A673 (cell line): ENCODE data around the gene FBXO17. TPM values are rescaled to one million over a fixed set of nuclear protein-coding genes. Genes with fewer than 3 reads are reported as not detected.
"Not testable (repeated sequence)": the region's sequence is repeated elsewhere in the genome, so short reads cannot be mapped to it uniquely, and the experiment has no call there.

Experiments used
- BruUV-seq: library from RNA; stranded (reverse); fragments of 400-500 nt; replicated peaks from 2 replicates; lab custom pipeline; 2021; lab: Mats Ljungman, UMichigan
- CTCF ChIA-PET: fragments of 300-600 bp; sonication (Branson Sonifier 250); formaldehyde crosslinking; loops from one replicate; lab custom pipeline; 2022; ENCODE audit warnings: antibody characterized with exemption; lab: Charles Lee
- POLR2A ChIA-PET: fragments of 300-600 bp; sonication (Branson Sonifier 250); formaldehyde crosslinking; loops from one replicate; lab custom pipeline; 2022; ENCODE audit warnings: antibody characterized with exemption; ENCODE audit not compliant: low non-redundant PET; lab: Charles Lee
- DNase-seq: peaks from one replicate; pipeline ENCODE4 v3.0.0-alpha.2; 2015; ENCODE audit warnings: low spot score
- H3K27ac ChIP-seq: fragments of 200-600 bp; sonication (generic); 2 replicates; pipeline ENCODE4 v1.5.1; 2016; ENCODE audit warnings: mixed run types, low read depth, mild to moderate bottlenecking, mixed read lengths, antibody characterized with exemption, low read length; ENCODE audit not compliant: poor library complexity, severe bottlenecking
- H3K27me3 ChIP-seq: fragments of 200-600 bp; sonication (generic); replicated peaks from 2 replicates; pipeline ENCODE4 v1.6.1; 2017; ENCODE audit warnings: mixed run types, low read depth, mild to moderate bottlenecking, mixed read lengths, antibody characterized with exemption, low read length; ENCODE audit not compliant: insufficient read depth, poor library complexity
- H3K36me3 ChIP-seq: fragments of 200-600 bp; sonication (generic); 2 replicates; pipeline ENCODE4 v1.6.1; 2016; ENCODE audit warnings: mixed run types, mild to moderate bottlenecking, mixed read lengths, antibody characterized with exemption, low read length; ENCODE audit not compliant: insufficient read depth, poor library complexity, severe bottlenecking
- H3K4me1 ChIP-seq: fragments of 200-600 bp; sonication (generic); 2 replicates; pipeline ENCODE4 v1.6.1; 2017; ENCODE audit warnings: mixed run types, mild to moderate bottlenecking, mixed read lengths, antibody characterized with exemption, low read length; ENCODE audit not compliant: insufficient read depth, poor library complexity, severe bottlenecking
- H3K4me3 ChIP-seq: fragments of 200-600 bp; sonication (generic); 2 replicates; pipeline ENCODE4 v1.5.1; 2016; ENCODE audit warnings: low read depth, mixed run types, mild to moderate bottlenecking, mixed read lengths, low read length; ENCODE audit not compliant: poor library complexity, severe bottlenecking
- H3K9me3 ChIP-seq: fragments of 200-600 bp; sonication (generic); 2 replicates; pipeline ENCODE4 v1.6.1; 2016; ENCODE audit warnings: mixed run types, low read depth, mild to moderate bottlenecking, mixed read lengths, antibody characterized with exemption, low read length; ENCODE audit not compliant: poor library complexity, severe bottlenecking
- CTCF ChIP-seq: fragments of 300-800, 200-600 bp; sonication (generic); conservative IDR thresholded peaks from 2 replicates; pipeline ENCODE4 v1.5.1; 2017; ENCODE audit warnings: low read depth, mild to moderate bottlenecking, antibody characterized with exemption, low read length, moderate library complexity, mixed read lengths
- EZH2 ChIP-seq: fragments of 200-600 bp; sonication (generic); IDR thresholded peaks from 2 replicates; pipeline ENCODE4 v1.6.1; 2017; ENCODE audit warnings: borderline replicate concordance, low read depth, mild to moderate bottlenecking, mixed read lengths, antibody characterized with exemption, low read length; ENCODE audit not compliant: poor library complexity, severe bottlenecking
- intact Hi-C: fragments of 100-400 bp; cut with micrococcal nuclease; formaldehyde crosslinking; loops from one replicate; pipeline ENCODE4 v1.10.0; 2022; ENCODE audit not compliant: unreplicated experiment
- total RNA-seq: library from RNA; stranded (reverse); gene quantifications from 2 replicates; pipeline ENCODE4 v1.2.3, GENCODE V29; 2021

Gene FBXO17
- total RNA-seq, 1 experiment from 2014 or later = 26.0 TPM

GRCh38 chr19:38974624-38975213 is 823 bp downstream of the FBXO17 start:
- H3K4me1 ChIP-seq = peaks cover 14% of the 10 kb centered on the region
- DNase-seq = peak; percentile 50
- TF ChIP-seq EZH2 (no peak), CTCF (no peak)
- no peaks in the 10 kb centered on the region for H3K36me3 ChIP-seq
- POLR2A ChIA-PET = interaction anchor here (0.7 kb wide), 1 partner anchor 23 kb away, joined by 4 read pairs; no protein-coding TSS in a partner anchor
- peak overlapping the region; percentile 91 for H3K27ac ChIP-seq
- H3K27me3 ChIP-seq = no peaks in the 10 kb centered on the region
- BruUV-seq = no TSS peak
- H3K4me3 ChIP-seq = peak overlapping the region; percentile 75
- intact Hi-C loops = loop anchor here (10.0 kb wide), 1 partner anchor 140 kb away; no protein-coding TSS in a partner anchor
- CTCF ChIA-PET = interaction anchor here (0.8 kb wide), 1 partner anchor 13 kb away, joined by 5 read pairs; no protein-coding TSS in a partner anchor
- H3K9me3 ChIP-seq = no peaks in the 10 kb centered on the region

GRCh38 chr19:38971672-38972071 is 3.9 kb downstream of the FBXO17 start:
- no peak for DNase-seq
- intact Hi-C loops = loop anchor here (10.0 kb wide), 1 partner anchor 143 kb away; no protein-coding TSS in a partner anchor
- Histone ChIP-seq H3K27me3 (no peaks in the 10 kb centered on the region), H3K27ac (no peak overlapping the region), H3K9me3 (no peaks in the 10 kb centered on the region), H3K4me1 (peaks cover 14% of the 10 kb centered on the region), H3K4me3 (no peak overlapping the region), H3K36me3 (peaks cover under 1% of the 10 kb centered on the region)
- BruUV-seq = no TSS peak
- CTCF ChIA-PET = interaction anchor here (0.9 kb wide), 1 partner anchor 9 kb away, joined by 11 read pairs; no protein-coding TSS in a partner anchor
- POLR2A ChIA-PET = no interaction called here
- TF ChIP-seq CTCF (no peak), EZH2 (no peak)

- peaks cover 5% of the 10 kb centered on the region for H3K36me3 ChIP-seq
- H3K4me3 ChIP-seq = no peak overlapping the region
- H3K27ac ChIP-seq = no peak overlapping the region
- no peaks in the 10 kb centered on the region for H3K27me3 ChIP-seq
- intact Hi-C loops = loop anchor here (10.0 kb wide), 1 partner anchor 144 kb away; no protein-coding TSS in a partner anchor
- H3K9me3 ChIP-seq = no peaks in the 10 kb centered on the region
- BruUV-seq = no TSS peak
- TF ChIP-seq EZH2 = no peak
- no peak for TF ChIP-seq CTCF
- POLR2A ChIA-PET = no interaction called here
- CTCF ChIA-PET = interaction anchor here (0.6 to 0.9 kb wide), 3 partner anchors 9 to 168 kb away, joined by 3 to 11 read pairs (median 5); no protein-coding TSS in a partner anchor
- DNase-seq = peak; percentile 58
- peaks cover 7% of the 10 kb centered on the region for H3K4me1 ChIP-seq
Measured at GRCh38 chr19:38970664-38971532, 4.6 kb downstream of the FBXO17 start.

- H3K27ac ChIP-seq, H3K4me1 ChIP-seq, POLR2A ChIA-PET, H3K4me3 ChIP-seq, intact Hi-C loops, BruUV-seq, H3K9me3 ChIP-seq, H3K36me3 ChIP-seq, H3K27me3 ChIP-seq, CTCF ChIA-PET, DNase-seq: not testable (repeated sequence)
Measured at GRCh38 chr19:38966149-38966548, 9.4 kb downstream of the FBXO17 start.
